NCI-H69 (cell line): ENCODE results near the gene CHAC1.
"Not testable (repeated sequence)": the region's sequence is repeated elsewhere in the genome, so short reads cannot be mapped to it uniquely, and the experiment has no call there.

ENCODE experiments used
- DNase-seq: peaks from one replicate; lab custom pipeline; 2025; lab: John Stamatoyannopoulos, UW

The CHAC1 gene

GRCh38 chr15:40957581-40958051, 4.3 kb downstream of the CHAC1 start:
- DNase-seq = peak; percentile 79

DNA sequence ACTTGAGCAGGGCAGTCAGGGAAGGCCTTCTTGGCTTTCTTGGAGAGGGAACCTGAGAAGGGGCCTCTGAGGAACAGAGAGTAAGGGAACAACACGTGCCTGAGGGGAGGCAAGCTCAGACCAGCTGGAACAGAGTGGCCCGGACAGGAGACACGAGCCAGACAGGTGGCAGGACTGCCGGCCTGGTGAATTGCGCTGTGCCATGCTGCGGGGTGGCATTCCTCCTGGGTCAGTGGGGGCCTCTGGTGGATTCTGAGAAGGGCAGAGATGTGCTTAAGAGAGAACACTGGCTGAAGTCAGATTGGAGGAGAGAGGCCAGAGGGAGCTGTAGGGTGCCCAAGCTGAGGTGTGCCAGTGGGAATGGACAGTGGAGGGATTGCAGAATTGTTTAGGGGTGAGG, 4.9 kb downstream of the CHAC1 start:
- no peak for DNase-seq

- no peak for DNase-seq
Observed at GRCh38 chr15:40958723-40959122, 5.5 kb downstream of the CHAC1 start.

DNA sequence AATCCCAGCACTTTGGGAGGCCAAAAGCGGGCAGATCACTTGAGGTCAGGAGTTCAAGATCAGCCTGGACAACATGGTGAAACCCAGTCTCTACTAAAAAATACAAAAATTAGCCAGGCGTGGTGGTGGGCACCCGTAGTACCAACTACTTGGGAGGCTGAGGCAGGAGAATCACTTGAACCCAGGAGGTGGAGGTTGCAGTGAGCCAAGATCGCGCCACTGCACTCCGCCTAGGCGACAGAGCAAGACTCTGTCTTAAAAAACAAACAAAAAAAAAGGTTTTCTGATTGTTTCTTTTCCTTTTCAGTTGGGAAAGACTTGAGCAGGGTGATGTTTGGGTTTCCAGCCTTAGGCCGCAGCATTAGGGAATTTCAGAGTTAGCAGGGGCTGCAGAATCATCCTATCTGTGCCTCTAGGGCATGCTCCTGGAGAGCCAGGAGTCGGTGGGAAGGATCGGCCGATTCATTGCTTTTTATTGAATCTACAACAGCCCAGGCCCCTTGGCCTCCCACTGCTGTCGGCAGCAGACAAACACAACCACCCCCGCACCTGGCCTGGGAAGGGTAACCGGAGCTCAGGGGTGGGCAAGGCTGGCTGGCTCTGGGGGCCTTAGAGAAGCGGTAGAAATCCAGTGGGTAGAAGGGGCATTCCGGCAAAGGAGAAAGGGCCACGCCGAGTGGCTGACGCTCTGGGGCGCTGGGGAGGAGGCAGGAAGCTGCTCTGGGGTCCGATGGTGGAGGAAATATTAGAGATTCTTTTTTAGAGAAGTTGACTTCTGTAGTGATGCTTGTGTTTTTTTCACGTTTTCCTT, 6.3 kb downstream of the CHAC1 start:
- no peak for DNase-seq

GRCh38 chr15:40960151-40960885, 7.0 kb downstream of the CHAC1 start:
- no peak for DNase-seq

DNA sequence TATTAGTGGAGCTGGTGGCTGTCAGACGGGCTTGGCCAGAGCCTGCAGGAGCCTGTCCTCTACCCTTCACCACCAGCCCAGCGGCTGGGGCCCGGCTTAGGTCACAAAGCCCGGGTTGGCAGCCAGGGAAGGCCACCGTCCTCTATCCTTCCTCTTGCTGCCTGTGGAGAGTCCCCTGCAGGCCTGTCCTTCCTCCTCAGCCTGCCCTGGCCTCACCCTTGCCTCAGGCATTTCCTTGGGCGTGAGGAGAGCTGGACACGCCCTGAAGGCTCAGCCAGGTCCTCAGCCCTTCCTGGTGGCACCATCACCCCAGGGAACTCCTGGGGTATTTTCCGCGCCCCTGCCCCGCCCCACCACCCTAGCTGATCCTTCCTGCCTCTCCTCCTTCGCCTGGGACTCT, 7.7 kb downstream of the CHAC1 start:
- no peak for DNase-seq

DNA sequence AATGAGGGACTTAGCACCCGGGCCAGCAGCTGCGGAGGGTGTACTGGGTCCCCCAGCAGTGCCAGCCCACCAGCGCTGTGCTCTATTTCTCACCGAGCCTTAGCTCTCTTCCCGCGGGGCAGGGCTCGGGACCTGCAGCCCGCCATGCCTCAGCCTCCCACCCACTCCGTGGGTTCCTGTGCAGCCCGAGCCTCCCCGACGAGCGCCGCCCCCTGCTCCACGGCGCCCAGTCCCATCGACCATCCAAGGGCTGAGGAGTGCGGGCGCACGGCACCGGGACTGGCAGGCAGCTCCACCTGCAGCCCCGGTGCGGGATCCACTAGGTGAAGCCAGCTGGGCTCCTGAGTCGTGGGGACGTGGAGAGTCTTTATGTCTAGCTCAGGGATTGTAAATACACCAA, 8.5 kb downstream of the CHAC1 start:
- not testable (repeated sequence) for DNase-seq

GRCh38 chr15:40962317-40962716, 9.0 kb downstream of the CHAC1 start:
- not testable (repeated sequence) for DNase-seq

DNA sequence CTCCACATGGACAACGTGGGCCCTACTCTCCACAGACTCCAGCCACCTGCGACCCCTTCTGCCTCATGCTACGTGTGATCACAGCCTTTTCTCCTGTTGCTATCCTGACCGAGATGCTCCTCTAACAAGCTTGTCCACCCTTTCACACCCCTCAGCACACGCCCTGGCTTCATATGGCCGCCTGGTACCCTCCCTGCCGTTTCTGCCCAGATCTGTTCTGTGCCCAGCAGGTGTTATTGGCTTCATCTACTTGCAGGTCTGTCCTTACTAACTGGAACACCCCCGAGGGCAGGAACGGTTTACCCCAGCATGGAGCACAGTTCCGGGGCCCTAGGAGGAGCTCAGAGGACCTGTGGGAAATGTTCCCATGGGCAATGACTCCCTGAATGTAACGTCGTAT, 9.9 kb downstream of the CHAC1 start:
- no peak for DNase-seq

GRCh38 chr15:40964006-40964405, 10.7 kb downstream of the CHAC1 start:
- no peak for DNase-seq

- no peak for DNase-seq
Observed at GRCh38 chr15:40964634-40965033, 11.4 kb downstream of the CHAC1 start.

DNA sequence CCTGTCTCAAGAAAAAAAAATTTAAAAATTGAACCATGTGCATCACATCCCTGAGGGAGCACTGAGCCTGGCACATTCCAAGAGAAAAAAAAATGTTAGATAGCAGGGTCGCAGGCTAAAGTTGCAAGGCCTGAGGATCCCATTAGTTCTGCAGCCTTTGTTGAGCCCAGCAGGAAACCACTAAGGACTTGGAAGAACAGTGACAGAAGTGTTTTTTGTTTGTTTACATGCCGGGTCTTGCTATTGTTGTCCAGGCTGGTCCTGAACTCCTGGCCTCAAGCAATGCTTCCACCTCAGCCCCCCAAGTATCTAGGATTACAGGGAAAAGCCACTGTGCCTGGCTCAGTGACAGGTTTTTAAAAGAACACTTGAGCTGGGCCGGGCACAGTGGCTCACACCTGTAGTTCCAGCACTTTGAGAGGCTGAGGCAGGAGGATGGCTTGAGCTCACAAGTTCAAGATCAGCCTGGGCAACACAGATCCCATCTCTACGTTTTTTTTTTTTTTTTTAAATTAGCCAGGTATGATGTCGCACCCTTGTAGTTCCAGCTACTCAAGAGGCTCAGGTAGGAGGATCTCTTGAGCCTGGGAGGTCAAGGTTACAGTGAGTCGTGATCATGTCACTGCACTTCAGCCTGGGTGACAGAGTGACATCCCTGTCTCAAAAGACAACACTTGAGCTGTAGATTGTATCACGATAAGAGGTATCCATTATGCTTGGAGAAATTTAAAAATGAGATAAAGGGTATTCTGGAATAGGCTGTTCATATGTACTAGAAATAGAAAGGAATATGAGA, 15.2 kb downstream of the CHAC1 start:
- peak; percentile 54 for DNase-seq

DNA sequence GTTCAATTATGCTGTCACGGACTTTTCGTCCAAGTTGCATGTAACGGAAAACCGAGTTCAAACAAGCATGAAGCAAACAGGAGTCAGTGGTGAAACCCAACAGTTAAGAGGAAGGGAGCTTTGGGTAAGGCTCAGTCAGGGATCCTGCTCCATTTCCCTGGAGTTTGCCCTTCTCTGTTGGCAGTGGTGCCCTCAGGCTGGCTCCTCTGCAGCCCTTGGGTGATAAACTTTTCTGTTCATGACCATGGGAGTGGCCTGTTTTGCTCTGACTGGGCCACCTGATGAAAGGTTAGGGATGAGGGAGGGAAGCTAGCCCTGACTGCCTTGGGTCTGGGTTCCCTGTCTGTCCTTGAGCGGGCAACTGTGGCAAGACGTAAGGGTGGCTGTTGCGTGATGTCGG, 16.1 kb downstream of the CHAC1 start:
- DNase-seq = no peak

DNA sequence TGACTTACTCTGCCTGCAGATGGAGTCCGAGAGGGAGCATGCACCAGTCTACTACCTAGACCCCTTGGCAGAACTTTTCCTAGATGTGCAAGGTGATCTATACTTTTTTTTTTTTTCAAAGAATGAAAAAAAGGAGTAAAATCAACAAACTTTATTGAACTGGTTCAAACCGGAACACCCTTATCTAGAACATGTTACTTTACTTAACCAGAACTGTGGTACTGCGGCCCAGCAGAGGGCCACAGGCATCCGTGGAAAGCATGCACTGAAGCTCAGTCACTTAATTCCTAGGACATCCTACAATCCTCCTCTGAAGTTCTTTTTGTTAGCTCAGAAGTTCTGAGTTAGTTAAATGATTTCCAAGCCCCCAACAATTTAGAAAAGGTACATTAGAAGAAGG, 21.6 kb downstream of the CHAC1 start:
- no peak for DNase-seq

DNA sequence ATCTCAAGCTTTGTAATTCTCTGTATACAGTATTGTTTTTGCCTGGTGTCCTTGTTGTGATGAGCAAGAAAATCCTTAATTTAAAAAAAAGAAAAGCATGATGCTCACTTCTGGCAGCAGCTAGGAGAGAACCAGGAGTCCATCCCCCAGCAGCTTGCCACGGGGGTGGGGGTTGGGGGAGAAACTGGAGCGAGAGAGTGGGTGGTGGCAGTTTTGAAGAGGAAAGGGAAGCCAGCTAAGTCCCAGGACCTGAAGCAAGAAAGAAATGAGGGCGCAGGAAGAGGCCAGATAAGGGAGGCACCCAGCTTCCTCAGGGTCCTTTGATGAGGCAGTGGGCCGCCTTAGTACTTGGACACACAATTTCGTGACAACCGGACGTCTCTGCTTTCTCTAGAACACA, 23.5 kb downstream of the CHAC1 start:
- no peak for DNase-seq

DNA sequence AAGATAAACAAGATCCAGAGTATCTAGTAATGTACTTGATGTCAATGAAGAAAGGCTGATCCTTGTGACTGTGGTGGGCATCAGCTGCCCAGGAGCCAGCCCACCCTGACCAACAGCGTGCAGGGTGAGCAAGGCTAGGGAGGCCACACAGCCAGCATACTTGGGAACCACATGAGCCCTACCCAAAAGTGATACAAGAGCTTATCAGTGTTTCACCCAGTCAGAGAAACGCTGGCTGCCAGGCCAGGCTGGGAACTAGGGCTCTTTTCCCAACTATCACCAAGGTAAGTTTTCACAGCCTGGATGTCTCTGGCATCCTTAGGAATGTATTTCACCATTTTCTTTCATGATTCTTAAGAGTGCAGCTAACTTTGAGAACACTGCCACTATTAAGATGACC, 24.9 kb downstream of the CHAC1 start:
- DNase-seq = no peak

- no peak for DNase-seq
Observed at GRCh38 chr15:40978562-40978961, 25.3 kb downstream of the CHAC1 start.

- DNase-seq = no peak
Observed at GRCh38 chr15:40981186-40981585, 27.9 kb downstream of the CHAC1 start.

DNA sequence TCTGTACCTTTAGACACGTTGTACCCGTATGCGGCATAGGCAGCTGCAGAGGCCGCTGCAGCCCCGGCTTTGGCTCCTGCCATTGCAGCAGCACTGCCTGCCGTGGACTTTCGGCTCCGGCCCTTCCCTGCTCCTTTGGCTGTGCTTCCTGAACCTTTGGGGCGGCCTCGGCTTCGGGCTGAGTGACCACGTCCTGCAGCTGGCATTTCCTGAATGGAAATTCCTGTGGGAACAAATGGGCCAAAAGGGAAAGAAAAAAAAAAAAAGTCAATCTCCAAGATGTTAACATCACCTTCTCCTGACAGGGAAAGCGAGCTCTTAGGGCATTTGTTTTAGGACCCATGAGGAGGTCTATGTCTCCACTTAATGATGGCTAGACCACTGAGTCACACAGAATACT, 29.6 kb downstream of the CHAC1 start:
- no peak for DNase-seq

DNA sequence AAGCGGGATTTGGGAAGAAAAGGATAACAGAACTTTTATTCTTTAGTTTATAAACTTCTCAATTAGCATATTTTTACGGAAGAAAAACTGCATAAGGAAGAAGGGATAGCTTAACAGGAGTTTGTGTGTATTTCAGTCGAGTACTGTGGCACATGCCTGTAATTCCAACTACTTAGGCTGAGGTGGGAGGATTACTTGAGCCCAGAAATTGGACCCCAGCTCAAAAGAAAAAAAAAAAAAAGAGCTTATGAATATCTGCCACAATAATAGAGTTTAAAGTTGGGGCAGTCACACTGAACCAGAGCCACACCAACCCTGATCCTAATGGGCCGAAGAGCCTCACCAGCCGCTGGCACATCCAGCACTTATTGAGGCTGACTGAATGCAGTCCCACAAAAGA, 31.1 kb downstream of the CHAC1 start:
- DNase-seq = no peak

DNA sequence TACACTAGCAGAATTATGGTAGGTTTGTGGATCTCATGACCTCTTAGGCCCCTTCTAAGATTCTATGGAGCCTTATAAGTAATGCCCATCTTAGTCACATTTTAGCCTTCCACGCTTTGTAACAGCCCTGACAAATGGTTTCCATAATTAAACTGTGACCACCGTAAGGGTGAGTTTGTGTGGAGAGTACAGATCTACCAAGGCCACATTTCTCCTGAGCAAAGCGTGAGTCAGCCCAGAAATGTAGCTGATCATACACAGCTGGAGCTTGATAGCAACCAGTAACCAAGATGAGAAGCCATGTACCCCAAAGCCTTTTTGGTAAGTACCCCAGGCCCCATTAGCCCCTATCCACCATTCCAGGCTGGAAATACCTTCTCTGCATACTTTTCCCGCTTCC, 31.7 kb downstream of the CHAC1 start:
- DNase-seq = no peak

GRCh38 chr15:40985541-40986330, 32.5 kb downstream of the CHAC1 start:
- no peak for DNase-seq
